ENCODE measurements around the gene HSF2.

DNA sequence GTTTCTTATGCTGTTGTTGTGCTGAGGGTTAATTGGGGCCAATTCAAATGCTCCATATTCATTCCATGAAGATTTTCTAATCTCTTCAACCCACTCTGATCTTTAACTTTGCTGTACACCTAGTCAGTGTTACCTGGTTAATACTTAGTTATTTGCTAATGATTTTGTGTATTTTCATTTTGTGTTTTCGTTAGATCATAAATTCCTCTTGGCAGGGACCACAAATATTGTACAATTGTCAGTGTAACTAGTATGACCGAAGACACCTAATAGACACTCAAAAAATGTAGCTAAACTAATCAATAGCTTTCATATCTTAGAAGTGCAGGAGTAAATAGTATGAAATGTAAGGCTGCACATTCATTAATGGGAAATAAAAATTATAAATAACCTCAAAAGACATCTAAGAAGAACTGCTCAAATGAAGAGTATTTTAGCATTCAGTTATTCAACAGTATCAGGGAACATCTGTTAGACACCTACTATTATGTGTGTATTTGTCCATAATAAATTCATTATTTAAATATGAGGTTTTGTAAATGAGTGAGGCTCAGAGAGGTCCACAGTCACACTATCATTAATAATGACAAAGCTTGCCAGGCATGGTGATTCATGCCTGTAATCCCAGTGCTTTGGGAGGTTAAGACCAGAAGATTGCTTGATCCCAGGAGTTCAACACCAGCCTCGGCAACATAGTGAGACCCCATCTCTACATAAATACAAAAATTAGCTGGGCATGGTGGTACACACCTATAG lies 13.4 kb upstream of the HSF2 start:
- TF ChIP-seq, protein P1, sequence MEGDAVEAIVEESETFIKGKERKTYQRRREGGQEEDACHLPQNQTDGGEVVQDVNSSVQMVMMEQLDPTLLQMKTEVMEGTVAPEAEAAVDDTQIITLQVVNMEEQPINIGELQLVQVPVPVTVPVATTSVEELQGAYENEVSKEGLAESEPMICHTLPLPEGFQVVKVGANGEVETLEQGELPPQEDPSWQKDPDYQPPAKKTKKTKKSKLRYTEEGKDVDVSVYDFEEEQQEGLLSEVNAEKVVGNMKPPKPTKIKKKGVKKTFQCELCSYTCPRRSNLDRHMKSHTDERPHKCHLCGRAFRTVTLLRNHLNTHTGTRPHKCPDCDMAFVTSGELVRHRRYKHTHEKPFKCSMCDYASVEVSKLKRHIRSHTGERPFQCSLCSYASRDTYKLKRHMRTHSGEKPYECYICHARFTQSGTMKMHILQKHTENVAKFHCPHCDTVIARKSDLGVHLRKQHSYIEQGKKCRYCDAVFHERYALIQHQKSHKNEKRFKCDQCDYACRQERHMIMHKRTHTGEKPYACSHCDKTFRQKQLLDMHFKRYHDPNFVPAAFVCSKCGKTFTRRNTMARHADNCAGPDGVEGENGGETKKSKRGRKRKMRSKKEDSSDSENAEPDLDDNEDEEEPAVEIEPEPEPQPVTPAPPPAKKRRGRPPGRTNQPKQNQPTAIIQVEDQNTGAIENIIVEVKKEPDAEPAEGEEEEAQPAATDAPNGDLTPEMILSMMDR (IDR thresholded peaks at IDR 0.05): no peak
- TF ChIP-seq POLR2AphosphoS5 (IDR thresholded peaks at IDR 0.05; ENCODE audit: insufficient read depth in 1 of 2, low read depth in 1 of 2): no peak
- no peak for TF ChIP-seq POLR2A (IDR thresholded peaks at IDR 0.05)

Data from vagina (tissue), 2 donors.